Psoas muscle (tissue), 8 donors: Measurements from ENCODE around the gene GRID1. TPM values are rescaled to one million over a fixed set of nuclear protein-coding genes. Genes with fewer than 3 reads are reported as not detected.

Experiments
- ATAC-seq, 4 donors: fragments of 200-7000 bp; cut with Tn5 transposase; one replicate each; pipeline ENCODE4 v1.9.1; 2020; ENCODE audit warnings: moderate library complexity in 3 of 4, mild to moderate bottlenecking in 2 of 4
- DNase-seq, 2 donors: peaks; one replicate each; pipeline ENCODE4 v3.0.0-alpha.2; 2020
- H3K27ac ChIP-seq: fragments of 200-600 bp; one replicate; pipeline ENCODE4 v1.8.0; 2022
- H3K27me3 ChIP-seq, 3 donors: fragments of 200-600 bp in 1 of 3; one replicate each; pipeline versions ENCODE4 v1.6.1 to v1.8.0; 2013 to 2022; ENCODE audit warnings: low read length in 2 of 3, mild to moderate bottlenecking in 2 of 3, moderate library complexity in 1 of 3; ENCODE audit not compliant: insufficient read depth in 3 of 3
- H3K36me3 ChIP-seq, 2 donors: fragments of 200-600 bp in 1 of 2; one replicate each; pipeline versions ENCODE4 v1.6.1 to v1.8.0; 2013 to 2022; ENCODE audit warnings: low read depth in 1 of 2, mild to moderate bottlenecking in 1 of 2, moderate library complexity in 1 of 2; ENCODE audit not compliant: insufficient read depth in 1 of 2
- H3K4me1 ChIP-seq: fragments of 200-600 bp; one replicate; pipeline ENCODE4 v1.8.0; 2022
- H3K4me3 ChIP-seq: fragments of 200-600 bp; one replicate; pipeline ENCODE4 v1.8.0; 2022; ENCODE audit warnings: mild to moderate bottlenecking
- H3K9me3 ChIP-seq: fragments of 200-600 bp; one replicate; pipeline ENCODE4 v1.8.0; 2022
- WGBS, 3 donors: extraction: QIAGEN DNeasy Blood & Tissue Kit; methylation state at CpG; one replicate each; pipeline versions ENCODE4 v1.1.6 to v1.1.7; 2013; 5-methylcytosine and 5-hydroxymethylcytosine counted together
- intact Hi-C, 2 donors: fragments of 100-400 bp; cut with DNase I; formaldehyde crosslinking; loops; one replicate each; pipeline versions ENCODE4 v1.11.0 to v1.14.2; 2022
- polyA plus RNA-seq, 3 donors: library from polyadenylated mRNA; stranded (reverse); fragments of 200-250 nt; gene quantifications; one replicate each; pipeline ENCODE4 v1.2.3, GENCODE V29; 2013
- total RNA-seq, 4 donors: library from RNA; stranded (reverse); fragmentation: NEBNext Ultra II Directional in 2 of 4; extraction: Animal tissue kit (Norgen Biotek cat#: 25700) in 2 of 4; gene quantifications; one replicate each; pipeline versions ENCODE4 v1.2.1 to v1.2.4, GENCODE V29; 2021 to 2023
- TF ChIP-seq, protein P1 (sequence below): fragments of 200-600 bp; IDR thresholded peaks from one replicate; pipeline ENCODE4 v1.8.0; 2022; ENCODE audit warnings: antibody characterized with exemption
- donor health status: healthy with polysubstance abuse.
- donor health status: DM: no; HTN: no; CAD: no; lungs with moderate emphysema.
- donor health status: Bipolar disorder and iron deficiency.
- donor health status: healthy.
- donor health status: DM: yes; HTN: yes; CAD: no.
- donor health status: DM: no; HTN: no; CAD: no.
- donor health status: DM: no; HTN: no; CAD: no.
- donor health status: DM: yes; HTN: yes; CAD: no.

GRID1 gene
- total and polyA plus RNA-seq, 7 donors: 0.17 to 0.56 (median 0.24) TPM

- 62 to 86% (median 80%) methylated on average over 3 of the region's 3 CpGs for WGBS, 3 donors
- Histone ChIP-seq H3K27me3 (peaks cover 0 to 11% (median 7%) of the 10 kb centered on the region in 3 donors), H3K4me1 (no peaks in the 10 kb centered on the region), H3K27ac (no peak overlapping the region), H3K36me3 (no peaks in the 10 kb centered on the region), H3K4me3 (no peak overlapping the region), H3K9me3 (no peaks in the 10 kb centered on the region)
- ATAC-seq: no peak
- DNase-seq: no peak
- intact Hi-C loops: no loop called here
- TF ChIP-seq, protein P1, sequence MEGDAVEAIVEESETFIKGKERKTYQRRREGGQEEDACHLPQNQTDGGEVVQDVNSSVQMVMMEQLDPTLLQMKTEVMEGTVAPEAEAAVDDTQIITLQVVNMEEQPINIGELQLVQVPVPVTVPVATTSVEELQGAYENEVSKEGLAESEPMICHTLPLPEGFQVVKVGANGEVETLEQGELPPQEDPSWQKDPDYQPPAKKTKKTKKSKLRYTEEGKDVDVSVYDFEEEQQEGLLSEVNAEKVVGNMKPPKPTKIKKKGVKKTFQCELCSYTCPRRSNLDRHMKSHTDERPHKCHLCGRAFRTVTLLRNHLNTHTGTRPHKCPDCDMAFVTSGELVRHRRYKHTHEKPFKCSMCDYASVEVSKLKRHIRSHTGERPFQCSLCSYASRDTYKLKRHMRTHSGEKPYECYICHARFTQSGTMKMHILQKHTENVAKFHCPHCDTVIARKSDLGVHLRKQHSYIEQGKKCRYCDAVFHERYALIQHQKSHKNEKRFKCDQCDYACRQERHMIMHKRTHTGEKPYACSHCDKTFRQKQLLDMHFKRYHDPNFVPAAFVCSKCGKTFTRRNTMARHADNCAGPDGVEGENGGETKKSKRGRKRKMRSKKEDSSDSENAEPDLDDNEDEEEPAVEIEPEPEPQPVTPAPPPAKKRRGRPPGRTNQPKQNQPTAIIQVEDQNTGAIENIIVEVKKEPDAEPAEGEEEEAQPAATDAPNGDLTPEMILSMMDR: no peak
These were observed 70.8 kb downstream of the GRID1 start for GRCh38 chr10:86295791-86296190.

- no peak overlapping the region for H3K4me3 ChIP-seq
- ATAC-seq: no peak
- WGBS, 3 donors: 82 to 88% (median 88%) methylated on average over 14 of the region's 14 CpGs
- no peaks in the 10 kb centered on the region for H3K4me1 ChIP-seq
- no peaks in the 10 kb centered on the region for H3K9me3 ChIP-seq
- TF ChIP-seq, protein P1: no peak
- H3K27ac ChIP-seq: no peak overlapping the region
- H3K36me3 ChIP-seq: no peaks in the 10 kb centered on the region
- intact Hi-C loops: no loop called here
- DNase-seq: no peak
- H3K27me3 ChIP-seq: peaks cover 0 to 11% (median 7%) of the 10 kb centered on the region in 3 donors
These were observed 71.2 kb downstream of the GRID1 start for GRCh38 chr10:86295351-86295750.

DNA sequence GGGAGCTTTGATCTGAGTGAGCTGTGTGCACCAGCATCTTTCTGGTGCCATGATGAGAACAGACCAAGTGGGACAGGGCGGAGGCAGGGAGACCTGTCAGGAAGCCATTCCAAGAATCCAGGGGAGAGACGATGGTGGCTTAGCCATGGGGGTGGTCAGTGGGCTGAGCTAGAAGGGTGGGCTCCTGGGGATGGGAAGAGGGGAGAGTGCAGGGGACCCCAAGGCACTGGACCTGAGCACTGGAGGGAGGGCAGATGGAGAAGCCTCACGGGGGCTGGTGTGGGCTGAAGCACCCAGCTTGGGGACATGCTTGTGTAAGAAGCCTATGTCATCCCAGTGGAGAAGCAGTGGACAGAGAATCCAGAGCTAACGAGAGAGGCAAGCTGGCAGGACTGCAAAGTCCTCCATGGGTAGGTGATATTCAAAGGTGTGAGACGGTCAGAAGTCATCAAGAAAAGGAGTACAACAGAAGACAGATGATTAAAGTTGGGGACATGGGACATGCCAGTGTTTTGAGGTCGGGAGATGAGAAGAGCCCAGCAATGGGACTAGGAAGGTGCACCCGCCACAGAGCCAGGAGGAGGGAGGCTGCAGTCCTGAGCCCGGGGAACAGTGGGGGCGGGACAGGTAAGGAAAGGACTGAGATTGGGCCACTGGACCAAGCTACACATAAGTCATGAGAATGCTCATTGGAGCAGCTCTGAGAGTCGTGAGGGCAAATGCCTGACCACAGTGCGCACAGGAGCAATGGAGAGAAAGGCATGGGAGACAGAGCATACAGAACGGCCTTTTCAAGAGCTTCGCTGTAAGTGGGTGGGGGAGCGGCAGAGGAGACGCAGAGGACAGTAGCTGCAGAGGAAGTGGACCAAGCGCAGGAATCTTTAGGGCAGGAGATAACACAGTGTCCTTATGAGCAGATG, 72.0 kb downstream of the GRID1 start:
- Histone ChIP-seq H3K36me3 (no peaks in the 10 kb centered on the region), H3K27ac (no peak overlapping the region), H3K4me1 (no peaks in the 10 kb centered on the region), H3K9me3 (no peaks in the 10 kb centered on the region), H3K27me3 (peaks cover 0 to 11% (median 7%) of the 10 kb centered on the region in 3 donors), H3K4me3 (no peak overlapping the region)
- intact Hi-C loops: no loop called here
- no peak for DNase-seq
- TF ChIP-seq, protein P1: no peak
- ATAC-seq: no peak
- WGBS, 3 donors: 80 to 87% (median 85%) methylated on average over 16 of the region's 16 CpGs

GRCh38 chr10:86293396-86293791, 73.2 kb downstream of the GRID1 start:
- H3K9me3 ChIP-seq: no peaks in the 10 kb centered on the region
- WGBS, 3 donors: 39 to 46% (median 44%) methylated on average over 2 of the region's 2 CpGs
- no peaks in the 10 kb centered on the region for H3K4me1 ChIP-seq
- DNase-seq (no peak), ATAC-seq (no peak)
- no peaks in the 10 kb centered on the region for H3K36me3 ChIP-seq
- peaks cover 0 to 9% (median 7%) of the 10 kb centered on the region in 3 donors for H3K27me3 ChIP-seq
- no peak overlapping the region for H3K4me3 ChIP-seq
- TF ChIP-seq, protein P1: no peak
- intact Hi-C loops: no loop called here
- no peak overlapping the region for H3K27ac ChIP-seq
